GM19023 (cell line): ENCODE measurements around the gene SLC16A6.
"Not testable (repeated sequence)": the region's sequence is repeated elsewhere in the genome, so short reads cannot be mapped to it uniquely, and the experiment has no call there.

Source experiments
- ATAC-seq: cut with Tn5 transposase; IDR thresholded peaks from one replicate; pipeline ENCODE4 v1.9.1; 2021; ENCODE audit warnings: mild to moderate bottlenecking, moderate library complexity; ENCODE audit not compliant: unreplicated experiment

SLC16A6 gene

DNA sequence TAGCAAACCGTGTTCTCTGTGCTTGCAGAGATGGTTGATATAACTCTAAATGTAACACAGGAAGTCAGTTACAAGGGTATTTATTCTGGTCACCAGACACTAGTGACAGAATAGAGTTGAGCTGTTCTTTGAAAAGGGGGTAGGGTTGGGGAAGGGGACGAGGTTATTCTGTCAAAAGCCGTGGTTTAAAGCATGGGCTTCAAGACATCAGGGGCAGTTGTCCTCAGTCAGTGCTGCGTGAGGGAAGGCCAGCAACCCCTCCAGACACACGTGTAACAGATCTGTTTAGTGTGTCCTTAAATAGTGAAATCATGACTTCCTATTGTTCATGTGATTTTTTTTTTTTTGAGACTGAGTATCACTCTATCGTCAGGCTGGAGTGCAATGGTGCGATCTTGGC is 37.5 kb downstream of the SLC16A6 start:
- ATAC-seq = not testable (repeated sequence)

DNA sequence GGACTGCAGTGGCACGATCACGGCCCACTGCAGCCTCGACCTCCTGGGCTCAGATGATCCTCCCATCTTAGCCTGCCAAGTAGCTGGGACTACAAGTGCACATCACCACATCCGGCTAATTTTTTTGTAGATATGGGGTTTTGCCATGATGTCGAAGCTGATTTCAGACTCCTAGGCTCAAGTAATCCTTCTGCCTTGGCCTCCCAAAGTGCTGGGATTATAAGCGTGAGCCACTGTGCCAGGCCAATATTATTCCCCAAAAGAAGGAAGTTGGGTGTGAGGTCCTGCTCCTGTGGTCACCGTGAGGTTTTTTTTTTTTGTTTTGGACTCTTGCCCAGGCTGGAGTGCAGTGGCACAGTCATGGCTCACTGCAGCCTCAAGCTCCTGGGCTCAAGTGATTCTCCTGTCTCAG is 41.6 kb downstream of the SLC16A6 start:
- no peak for ATAC-seq

DNA sequence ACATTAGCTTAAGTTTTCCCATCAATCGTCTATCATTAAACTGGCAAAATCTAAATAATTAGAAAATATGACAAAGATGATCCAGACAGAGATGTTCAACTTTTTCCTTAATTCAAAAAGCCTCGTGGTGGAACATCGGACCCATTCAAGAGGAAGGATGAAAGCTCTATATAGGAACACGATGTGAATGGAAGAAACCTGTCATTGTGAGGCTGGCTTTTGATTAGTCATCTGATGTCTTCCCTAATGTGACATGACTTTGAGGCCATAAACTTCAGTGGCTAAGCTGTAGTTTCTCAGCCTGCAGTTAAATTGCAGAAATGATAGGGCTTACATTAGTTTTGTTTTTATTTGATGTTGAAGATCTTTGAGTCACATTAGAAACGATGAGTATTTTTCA is 42.0 kb downstream of the SLC16A6 start:
- ATAC-seq = no peak

DNA sequence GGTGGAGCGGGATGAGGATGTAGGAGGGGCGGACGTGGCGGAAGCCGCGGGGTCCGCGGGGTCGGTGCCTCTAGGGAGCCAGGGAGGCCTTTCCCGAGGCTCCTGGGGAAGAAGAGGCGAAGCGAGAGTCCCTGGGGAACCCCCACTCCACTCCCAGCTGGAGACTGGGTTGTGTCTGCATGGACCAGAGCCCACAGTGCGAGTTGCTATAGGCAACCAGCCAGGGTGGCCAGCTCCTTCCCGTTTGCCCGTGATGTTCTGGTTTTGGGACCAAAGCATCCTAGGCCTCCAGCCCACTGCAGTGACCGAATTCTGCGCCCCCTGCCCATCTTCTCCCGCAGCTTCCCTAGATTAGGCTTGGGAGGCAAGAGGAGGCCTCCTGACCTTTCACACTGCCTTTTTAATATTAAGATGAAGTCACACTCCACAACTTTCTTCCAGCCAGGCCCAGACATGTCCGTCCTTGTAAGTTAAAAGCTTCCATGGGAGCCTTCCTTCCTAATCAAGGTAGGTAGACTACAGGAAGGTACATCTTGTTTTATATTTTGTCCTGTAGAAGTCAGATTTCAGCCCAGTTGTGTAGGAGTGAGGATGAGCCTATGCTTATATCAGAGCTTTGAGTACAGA is 42.6 kb downstream of the SLC16A6 start:
- ATAC-seq = peak; percentile 26

DNA sequence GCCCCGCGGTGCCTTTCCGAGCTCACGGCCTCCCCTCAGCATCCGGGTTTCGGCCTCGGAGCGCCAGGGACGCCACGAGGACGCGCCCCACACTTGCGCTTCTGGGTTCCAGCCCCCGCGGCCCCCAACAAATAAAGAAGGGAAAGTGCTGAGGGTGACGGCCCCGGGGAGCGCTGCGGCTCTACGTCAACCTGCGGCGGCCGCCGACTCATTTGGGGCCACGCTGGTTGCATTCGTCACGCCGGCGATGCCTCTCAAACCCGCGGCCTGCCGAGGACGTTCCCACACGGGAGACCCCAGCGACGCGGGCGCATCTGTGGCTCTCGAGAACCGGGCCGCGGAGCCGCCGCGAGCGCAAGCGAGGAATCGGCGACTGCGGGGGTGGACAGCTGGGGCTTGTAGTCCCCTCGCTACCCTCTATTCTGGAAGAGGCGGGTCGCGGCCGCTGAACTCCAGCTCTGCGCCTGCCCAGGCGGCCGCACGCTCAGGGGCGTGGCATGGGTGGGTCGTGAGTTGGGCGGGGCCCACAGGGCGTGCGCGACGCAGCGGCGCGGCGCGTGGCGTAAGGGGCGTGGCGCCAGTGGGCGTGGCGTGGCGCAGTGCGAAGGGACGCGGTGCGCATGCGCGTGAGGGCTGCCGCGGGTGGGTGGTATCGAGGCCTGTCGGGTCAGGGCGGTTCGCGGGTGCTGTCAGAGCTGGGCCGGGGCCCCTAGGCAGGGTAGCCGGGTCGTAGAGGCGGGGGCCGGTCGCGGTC is 43.3 kb downstream of the SLC16A6 start, which contains the start of gene AMZ2:
Gene AMZ2, plus strand, starts transcription at position 599 of the 754 bp plus-strand sequence. CDS start 2,145 bp downstream, outside the sequence.
- peak; percentile 90 for ATAC-seq

DNA sequence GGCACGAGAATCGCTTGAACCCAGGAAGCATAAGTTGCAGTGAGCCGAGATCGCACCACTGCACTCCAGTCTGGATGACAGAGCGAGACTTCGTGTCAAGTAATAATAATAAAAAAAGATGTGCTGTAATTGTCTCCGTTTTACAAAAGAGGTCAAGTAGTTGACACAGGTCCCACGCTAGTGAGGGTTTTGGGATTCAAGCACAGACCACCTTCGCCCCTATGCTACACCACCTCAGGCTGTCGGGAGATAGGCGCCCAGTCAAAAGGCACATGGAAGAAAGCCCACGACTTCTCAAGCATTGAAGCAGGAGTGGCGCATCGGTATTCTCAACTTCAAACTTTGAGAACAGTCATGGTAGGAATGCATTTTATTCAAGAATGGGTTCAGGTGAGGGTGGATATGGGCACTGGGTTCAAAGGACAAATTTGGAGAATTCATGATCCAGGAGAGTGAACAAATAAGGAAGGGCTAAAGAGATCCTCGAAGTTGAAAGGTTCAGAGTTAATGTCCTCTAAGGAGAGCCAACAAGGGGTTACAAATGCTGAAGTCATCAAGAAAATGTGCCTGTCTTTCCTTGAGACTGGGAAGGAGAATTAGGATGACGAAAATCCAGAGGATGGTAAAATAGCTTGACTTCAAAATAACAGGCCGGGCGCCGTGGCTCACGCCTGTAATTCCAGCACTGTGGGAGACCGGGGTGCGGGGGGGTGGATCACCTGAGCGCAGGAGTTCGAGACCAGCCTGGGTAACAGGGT is 44.5 kb downstream of the SLC16A6 start:
- no peak for ATAC-seq

DNA sequence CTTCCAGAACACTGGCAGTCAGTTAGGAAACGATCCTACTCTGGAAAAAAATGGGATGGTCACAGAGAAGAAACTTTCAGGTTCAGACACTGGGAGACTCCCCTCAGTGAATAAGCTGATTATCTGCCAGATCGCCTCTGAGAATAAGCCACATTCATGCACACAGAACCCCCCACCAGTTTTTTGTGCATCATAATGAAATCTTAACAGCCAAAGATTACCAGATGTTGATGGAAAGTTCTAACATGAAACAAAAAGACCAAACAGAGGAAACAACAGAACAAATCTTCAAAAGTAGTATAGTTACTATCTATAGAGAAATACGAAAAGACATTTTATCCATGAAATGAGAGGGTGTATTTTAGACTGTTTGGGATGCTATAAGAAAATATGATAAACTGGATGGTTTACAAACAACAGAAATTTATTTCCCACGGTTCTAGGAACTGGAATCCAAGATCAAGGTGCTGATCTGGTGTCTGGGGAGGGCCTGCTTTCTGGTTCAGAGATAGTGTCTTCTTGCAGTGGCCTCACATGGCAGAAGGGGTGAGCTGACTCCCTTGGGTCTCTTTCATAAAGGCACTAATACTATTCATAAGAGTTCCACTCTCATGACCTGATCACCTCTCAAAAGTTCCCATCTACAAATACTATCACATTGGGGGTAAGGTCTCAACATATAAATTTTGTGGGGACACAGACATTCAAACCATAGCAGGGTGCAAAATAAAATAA is 51.1 kb downstream of the SLC16A6 start:
- ATAC-seq = no peak

DNA sequence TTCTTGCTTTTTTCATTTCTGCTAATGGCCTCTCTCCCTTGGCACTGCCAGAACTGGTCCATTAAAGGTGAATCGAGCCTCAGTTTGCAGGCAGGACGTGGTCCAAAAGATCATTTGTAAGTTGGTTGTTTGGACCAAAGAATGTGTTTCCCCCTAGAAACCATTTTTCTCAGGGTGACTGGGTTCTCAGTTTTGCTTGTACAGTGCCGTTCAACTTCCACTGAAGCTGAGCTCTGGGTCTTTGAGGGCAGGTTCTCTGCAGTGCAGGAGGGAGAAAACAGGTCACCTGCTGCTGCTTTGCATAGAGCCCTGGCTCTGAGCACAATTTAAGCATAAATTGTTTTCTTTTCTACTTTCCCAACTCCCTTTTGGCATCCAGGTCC is 52.1 kb downstream of the SLC16A6 start:
- ATAC-seq = no peak

DNA sequence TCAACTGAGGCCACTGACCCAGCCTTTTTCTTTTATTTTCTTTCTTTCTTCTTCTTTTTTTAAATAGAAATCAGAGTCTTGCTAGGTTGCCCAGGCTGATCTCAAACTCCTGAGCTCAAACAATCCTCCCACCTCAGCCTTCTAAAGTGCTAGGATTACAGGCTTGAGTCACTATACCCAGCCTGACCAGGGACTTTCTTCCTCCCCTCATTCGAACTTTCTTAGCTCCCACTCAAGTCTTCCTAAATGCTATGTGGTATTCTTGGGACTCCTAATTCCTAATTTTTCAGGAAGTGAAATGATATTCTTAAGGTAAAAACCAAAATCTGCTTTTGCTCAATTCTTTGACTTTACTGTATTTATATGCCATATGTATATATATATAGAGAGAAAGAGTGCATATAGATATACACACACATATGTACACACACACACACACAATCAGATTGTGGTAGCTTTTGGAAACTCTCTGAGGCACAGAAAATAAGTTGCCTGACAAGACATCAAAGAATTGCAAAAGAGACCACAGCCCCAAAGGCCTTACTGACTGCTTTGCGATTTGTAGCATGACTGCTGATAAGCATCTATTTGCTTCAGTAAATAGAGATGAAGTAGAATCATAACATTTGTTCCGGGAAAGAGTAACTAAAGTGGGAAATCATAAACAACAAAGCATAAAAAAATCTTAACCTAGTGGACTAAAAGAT is 52.6 kb downstream of the SLC16A6 start:
- peak; percentile 6 for ATAC-seq

DNA sequence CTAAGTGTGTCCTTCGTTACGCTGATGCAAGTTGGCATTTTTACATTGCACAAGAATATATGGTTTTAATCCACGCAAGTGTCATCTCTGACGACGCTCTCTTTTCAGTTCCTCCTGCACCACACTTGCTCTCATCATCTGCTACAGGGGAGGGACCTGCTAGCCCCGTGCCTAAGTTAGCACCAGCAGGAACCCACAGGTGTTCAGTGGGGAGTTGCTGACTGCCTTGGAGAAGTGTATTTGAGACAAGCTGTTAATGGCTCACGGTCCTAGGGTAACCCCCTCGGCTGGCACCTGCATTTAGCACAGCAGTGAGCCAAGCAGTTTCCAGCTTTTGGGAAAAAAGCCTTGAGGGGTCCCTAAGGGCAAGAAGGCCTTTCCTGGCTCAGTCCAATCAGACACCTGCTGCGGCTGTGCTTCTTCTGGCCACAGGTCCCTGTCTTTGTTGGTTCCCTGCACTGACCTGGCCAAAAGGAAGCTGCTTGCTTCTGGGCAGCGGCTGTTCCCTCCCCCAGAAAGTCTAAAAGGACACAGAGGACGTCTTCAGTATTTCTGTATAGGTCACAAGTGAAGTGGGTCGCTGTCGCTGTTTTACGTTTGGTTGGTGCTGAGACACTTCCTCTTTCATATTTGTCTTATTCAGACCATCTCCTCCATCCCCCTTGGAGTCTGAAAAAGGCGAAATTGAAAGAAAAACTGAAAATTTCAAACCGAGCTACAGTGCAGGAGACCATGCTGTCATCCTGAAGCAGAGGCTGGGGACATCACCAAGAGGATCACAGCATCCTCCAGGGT is 53.4 kb downstream of the SLC16A6 start:
- ATAC-seq = peak; percentile 75

DNA sequence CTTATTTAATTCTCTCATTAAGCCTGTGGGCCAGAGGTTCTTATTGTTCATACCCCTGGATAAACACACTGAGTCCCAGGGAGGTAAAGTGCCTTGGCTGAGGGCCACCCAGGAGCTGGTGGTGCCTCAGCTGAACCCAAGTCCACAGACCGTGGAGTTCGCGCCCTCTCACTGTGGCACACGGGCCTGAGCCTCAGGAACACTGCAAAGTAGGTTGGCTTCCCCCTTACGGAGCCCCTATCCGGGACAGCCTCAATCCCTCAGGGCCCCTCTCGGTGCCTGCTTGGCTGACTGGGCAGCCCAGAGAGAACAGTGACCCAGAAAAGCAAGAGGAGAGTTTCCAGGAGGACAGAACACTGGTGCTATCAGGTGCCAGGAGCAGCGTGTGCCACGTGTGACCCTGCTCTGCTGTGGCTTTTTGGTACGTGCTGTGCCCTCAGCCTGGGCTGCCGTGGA is 55.6 kb downstream of the SLC16A6 start:
- not testable (repeated sequence) for ATAC-seq

DNA sequence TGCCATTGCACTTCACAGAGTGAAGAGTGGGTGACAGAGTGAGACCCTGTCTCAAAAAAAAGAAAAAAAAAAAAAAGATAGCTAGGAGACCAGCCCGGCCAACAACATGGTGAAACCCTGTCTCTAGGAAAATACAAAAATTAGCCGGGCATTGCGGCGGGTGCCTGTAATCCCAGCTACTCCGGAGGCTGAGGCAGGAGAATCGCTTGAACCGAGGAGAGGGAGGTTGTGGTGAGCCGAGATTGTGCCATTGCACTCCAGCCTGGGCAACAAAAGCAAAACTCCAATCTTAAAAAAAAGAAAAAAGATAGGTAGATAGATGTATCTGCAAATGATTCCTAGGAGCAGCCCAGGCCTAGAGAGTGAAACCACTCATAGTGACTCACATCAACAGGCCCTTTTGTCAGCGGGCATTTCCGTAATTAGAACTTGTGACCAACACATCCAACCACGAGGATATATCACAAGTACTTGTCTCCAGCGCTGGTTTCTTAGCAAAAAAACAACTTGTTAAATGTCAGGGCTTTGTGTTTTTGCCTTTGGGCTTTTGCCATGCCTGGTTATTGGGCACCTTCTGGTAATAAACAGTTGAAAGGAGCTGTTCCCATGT is 56.1 kb downstream of the SLC16A6 start:
- not testable (repeated sequence) for ATAC-seq

DNA sequence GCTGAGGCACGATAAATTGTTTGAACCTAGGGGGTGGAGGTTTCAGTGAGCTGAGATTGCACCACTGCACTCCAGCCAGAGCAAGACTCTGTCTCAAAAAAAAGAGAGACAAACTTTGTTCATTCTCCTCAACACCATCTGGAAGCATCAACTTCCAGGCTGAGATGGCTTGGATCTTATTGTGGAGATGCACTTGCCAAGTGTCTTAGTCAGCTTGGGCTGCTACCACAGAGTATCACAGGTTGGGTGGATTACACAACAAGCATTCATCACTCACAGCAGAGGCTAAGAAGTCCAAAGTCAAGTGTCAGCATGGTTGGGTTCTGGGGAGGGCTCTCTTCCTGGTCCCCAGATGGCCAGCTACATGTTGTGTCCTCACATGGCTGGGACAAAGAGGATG is 58.2 kb downstream of the SLC16A6 start:
- ATAC-seq = not testable (repeated sequence)

DNA sequence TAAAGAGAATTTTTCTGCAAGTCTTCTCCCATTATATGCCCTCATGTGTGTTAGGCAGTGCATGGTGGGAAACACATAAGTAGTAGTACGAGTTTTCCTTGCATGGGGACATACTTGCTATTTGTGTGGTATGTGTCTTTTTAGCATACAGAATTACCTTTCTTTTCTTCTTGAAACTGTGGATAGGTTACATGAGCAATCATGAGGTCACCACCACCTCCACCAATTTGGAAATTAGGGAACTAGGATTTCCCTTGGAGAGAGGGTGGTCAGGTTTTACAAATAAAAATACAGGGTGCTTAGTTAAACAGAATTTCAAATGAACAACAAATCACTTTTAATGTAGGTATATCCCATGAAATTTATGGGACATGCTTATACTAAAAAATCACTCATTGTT is 59.4 kb downstream of the SLC16A6 start:
- ATAC-seq = no peak

DNA sequence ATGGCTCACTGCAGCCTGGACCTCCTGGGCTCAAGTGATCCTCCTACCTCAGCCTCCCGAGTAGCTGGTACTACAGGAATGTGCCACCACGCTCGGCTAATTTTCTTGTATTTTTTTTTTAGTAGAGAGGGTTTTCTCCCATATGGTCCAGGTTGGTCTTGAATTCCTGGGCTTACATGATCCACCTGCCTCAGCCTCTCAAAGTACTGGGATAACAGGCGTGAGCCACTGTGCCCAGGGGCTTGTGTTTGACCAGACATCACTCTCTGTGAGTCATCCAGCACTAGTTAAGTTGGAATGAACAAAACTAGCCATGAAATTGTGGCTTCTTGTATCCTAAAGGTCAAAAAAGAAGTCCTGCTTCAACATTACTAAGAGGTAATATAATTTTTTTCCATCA is 59.8 kb downstream of the SLC16A6 start:
- ATAC-seq = not testable (repeated sequence)

DNA sequence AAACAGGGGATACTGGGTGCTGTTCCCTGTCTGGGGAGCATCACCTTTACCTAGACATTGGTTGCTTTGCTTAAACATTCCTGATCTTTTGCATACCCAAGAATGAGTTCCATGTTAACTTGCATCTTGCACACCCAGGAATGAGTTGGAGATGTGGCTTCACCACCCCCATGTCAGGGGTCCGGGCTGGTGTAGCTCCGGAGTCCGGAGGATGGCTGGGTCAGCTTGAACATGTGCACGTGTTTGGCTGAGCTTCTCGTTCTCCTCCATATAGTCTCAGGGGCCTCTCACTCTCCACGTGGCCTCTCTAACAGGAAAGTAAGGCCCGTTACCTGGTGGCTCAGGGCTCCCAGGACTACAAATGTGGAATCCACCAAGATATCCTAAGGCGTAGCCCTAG is 61.3 kb downstream of the SLC16A6 start:
- ATAC-seq = no peak

DNA sequence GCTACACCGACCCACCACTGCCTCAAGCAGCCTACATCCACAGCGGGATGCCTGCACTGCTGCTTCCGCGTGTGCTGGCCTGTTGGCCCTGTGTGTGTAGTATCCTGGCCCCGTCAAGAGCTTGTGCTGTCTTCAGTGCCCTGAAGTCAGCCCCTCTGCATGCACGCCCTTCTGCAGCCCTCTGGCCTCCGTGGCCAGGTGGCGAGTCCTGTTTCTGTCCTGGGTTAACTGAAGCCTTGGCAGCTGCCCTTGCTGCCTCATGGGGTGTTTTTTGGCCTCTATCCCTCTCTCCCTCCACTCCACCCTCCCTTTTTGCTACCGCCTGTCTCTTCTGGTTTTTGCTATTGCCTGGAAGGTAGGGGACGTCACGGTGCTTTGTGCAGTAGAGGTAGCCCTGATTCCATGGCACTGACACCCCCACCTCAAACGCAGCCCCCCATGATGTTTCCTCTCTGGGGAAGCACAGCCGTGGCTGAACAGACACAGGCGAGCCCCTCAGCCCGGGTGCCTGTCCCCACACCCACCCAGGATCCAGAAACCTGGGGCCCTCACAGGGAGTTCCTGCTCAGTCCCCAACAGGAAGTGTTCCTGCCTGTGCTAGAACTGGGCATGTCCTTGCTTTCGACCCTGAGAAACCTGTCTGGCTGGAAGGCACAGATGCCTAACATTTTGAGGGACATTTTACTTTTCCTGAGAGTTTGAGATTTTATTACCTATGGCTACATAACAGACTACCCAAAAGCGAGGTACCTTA is 61.9 kb downstream of the SLC16A6 start:
- ATAC-seq = no peak

DNA sequence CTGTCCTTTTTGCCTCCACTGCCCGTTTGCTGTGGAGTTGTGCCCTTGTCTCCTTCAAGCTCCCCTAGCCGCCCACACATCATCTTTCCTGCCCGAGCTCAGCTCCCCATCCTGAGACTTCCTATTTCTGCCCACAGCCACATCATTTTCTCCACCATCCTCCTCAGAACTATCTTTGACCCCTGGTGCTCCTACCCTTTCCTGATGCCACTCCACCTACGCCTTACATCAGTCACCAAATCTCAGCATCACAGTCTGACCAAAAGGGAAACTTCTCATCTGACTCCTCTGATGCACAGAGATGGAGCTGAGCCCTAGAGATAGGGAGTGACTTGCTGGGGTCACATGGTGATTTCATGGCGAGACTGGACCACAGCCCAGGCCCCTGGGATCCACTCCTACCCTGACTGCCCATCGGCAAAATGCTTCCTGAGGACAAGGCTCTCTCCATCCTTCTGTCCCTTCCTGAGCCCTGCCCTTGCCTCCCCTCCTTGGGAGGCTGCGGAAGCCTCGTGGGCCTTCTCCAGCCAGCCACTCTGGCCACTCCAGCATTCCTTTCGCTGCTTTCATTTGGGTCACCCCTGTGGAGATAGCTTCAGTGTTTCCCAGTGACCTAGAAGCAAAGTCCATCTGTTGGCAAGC is 62.8 kb downstream of the SLC16A6 start:
- not testable (repeated sequence) for ATAC-seq
